HCT116 (cell line): Measurements from ENCODE around the gene PLA2G4B.

ENCODE experiments used
- CEBPB ChIP-seq: IDR thresholded peaks from 2 replicates; pipeline ENCODE4 v1.6.1; 2012; ENCODE audit warnings: low read depth
- ELF1 ChIP-seq: IDR thresholded peaks from 2 replicates; pipeline ENCODE4 v1.6.1; 2012; ENCODE audit warnings: low read depth, borderline replicate concordance
- EZH2 ChIP-seq: fragments of 200-600 bp; sonication (generic); IDR thresholded peaks from 2 replicates; pipeline ENCODE4 v1.6.1; 2017; ENCODE audit warnings: antibody characterized with exemption, mixed run types
- EZH2phosphoT487 ChIP-seq: fragments of 200-600 bp; IDR thresholded peaks from 2 replicates; pipeline ENCODE4 v1.6.1; 2018; ENCODE audit warnings: antibody characterized with exemption, borderline replicate concordance
- FOSL1 ChIP-seq: IDR thresholded peaks from 2 replicates; pipeline ENCODE4 v1.6.1; 2012; ENCODE audit warnings: low read depth
- MAX ChIP-seq: IDR thresholded peaks from 2 replicates; pipeline ENCODE4 v1.6.1; 2012
- POLR2A ChIP-seq: IDR thresholded peaks from 2 replicates; pipeline ENCODE4 v1.7.0; 2011; ENCODE audit warnings: borderline replicate concordance; ENCODE audit not compliant: insufficient read depth, insufficient read length; ENCODE audit errors: extremely low read depth
- POLR2AphosphoS5 ChIP-seq: IDR thresholded peaks from 2 replicates; pipeline ENCODE4 v1.6.1; 2011; ENCODE audit warnings: mild to moderate bottlenecking, low read depth, low read length, moderate library complexity
- SP1 ChIP-seq: IDR thresholded peaks from 2 replicates; pipeline ENCODE4 v1.6.1; 2012; ENCODE audit warnings: low read depth
- YY1 ChIP-seq: IDR thresholded peaks from 2 replicates; pipeline ENCODE4 v1.6.1; 2011; ENCODE audit warnings: low read length, low read depth, moderate library complexity, mild to moderate bottlenecking; ENCODE audit not compliant: insufficient replicate concordance; ENCODE audit errors: extremely low read depth
- TF ChIP-seq, protein P1 (sequence below), 3 experiments: fragments of 200-600 bp in 1 of 3; sonication (generic) in 1 of 3; IDR thresholded peaks in 2 of 3; conservative IDR thresholded peaks in 1 of 3; 2 replicates each; pipeline ENCODE4 v1.5.1; 2012 to 2017; ENCODE audit warnings: low read depth in 2 of 3, low read length in 2 of 3, antibody characterized with exemption in 1 of 3, borderline replicate concordance in 1 of 3, control low read depth in 1 of 3, mild to moderate bottlenecking in 1 of 3, mixed read lengths in 1 of 3, mixed run types in 1 of 3, moderate library complexity in 1 of 3; ENCODE audit not compliant: insufficient read depth in 1 of 3
- TF ChIP-seq, protein P2 (sequence below): IDR thresholded peaks from 2 replicates; pipeline ENCODE4 v1.6.1; 2012

DNA sequence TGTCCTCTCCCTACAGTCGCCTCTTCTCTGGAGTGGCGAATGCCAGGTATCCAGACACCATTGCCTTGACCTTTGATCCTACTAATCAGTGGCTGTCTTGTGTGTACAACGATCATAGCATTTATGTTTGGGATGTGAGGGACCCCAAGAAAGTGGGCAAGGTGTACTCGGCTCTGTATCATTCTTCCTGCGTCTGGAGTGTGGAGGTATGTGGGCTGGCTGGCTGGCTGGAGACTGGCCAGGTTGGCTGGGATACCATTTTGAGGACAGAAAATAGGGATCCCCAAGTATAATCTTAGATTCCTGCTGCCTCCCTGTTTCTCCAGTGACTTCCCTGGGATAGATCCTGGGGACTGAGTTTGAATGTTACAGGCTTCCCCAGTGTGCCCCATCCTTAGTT lies 24.1 kb upstream of the PLA2G4B start:
- TF ChIP-seq YY1 (no peak), POLR2AphosphoS5 (no peak), EZH2 (no peak), MAX (no peak), ELF1 (no peak), POLR2A (no peak), FOSL1 (no peak), EZH2phosphoT487 (no peak), SP1 (no peak), CEBPB (no peak)
- TF ChIP-seq, protein P1, sequence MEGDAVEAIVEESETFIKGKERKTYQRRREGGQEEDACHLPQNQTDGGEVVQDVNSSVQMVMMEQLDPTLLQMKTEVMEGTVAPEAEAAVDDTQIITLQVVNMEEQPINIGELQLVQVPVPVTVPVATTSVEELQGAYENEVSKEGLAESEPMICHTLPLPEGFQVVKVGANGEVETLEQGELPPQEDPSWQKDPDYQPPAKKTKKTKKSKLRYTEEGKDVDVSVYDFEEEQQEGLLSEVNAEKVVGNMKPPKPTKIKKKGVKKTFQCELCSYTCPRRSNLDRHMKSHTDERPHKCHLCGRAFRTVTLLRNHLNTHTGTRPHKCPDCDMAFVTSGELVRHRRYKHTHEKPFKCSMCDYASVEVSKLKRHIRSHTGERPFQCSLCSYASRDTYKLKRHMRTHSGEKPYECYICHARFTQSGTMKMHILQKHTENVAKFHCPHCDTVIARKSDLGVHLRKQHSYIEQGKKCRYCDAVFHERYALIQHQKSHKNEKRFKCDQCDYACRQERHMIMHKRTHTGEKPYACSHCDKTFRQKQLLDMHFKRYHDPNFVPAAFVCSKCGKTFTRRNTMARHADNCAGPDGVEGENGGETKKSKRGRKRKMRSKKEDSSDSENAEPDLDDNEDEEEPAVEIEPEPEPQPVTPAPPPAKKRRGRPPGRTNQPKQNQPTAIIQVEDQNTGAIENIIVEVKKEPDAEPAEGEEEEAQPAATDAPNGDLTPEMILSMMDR (IDR thresholded peaks at IDR 0.05 in 2 of 3, conservative IDR thresholded peaks at IDR 0.05 in 1 of 3; ENCODE audit: borderline replicate concordance in 1 of 3, insufficient read depth in 1 of 3, low read depth in 2 of 3, low read length in 2 of 3) = no peak
- TF ChIP-seq, protein P2, sequence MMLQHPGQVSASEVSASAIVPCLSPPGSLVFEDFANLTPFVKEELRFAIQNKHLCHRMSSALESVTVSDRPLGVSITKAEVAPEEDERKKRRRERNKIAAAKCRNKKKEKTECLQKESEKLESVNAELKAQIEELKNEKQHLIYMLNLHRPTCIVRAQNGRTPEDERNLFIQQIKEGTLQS = no peak
